Heart left ventricle (tissue), 16 donors: Measurements from ENCODE around the gene CLCF1. TPM values are rescaled to one million over a fixed set of nuclear protein-coding genes. Genes with fewer than 3 reads are reported as not detected.

Experiments used
- ATAC-seq, 4 donors: fragments of 200-7000 bp; cut with Tn5 transposase; one replicate each; pipeline ENCODE4 v1.9.1; 2020 to 2022; ENCODE audit warnings: moderate library complexity in 4 of 4, mild to moderate bottlenecking in 3 of 4, moderate number of reproducible peaks in 1 of 4
- DNase-seq, 5 donors: peaks; one replicate each; pipeline ENCODE4 v3.0.0-alpha.2; 2020
- H3K27ac ChIP-seq, 12 donors: fragments of 200-600 bp; sonication (generic) in 4 of 12; one replicate each; pipeline versions ENCODE4 v1.5.0 to v1.8.0; 2016 to 2022; ENCODE audit warnings: mild to moderate bottlenecking in 2 of 12
- H3K27me3 ChIP-seq, 9 donors: fragments of 200-600 bp; sonication (generic) in 2 of 9; one replicate each; pipeline versions ENCODE4 v1.5.1 to v1.8.0; 2016 to 2022; ENCODE audit warnings: mild to moderate bottlenecking in 3 of 9
- H3K36me3 ChIP-seq, 9 donors: fragments of 200-600 bp; sonication (generic) in 2 of 9; one replicate each; pipeline versions ENCODE4 v1.5.0 to v1.8.0; 2018 to 2022; ENCODE audit warnings: mild to moderate bottlenecking in 2 of 9
- H3K4me1 ChIP-seq, 12 donors: fragments of 200-600 bp; sonication (generic) in 4 of 12; one replicate each; pipeline versions ENCODE4 v1.5.0 to v1.8.0; 2016 to 2022; ENCODE audit warnings: mild to moderate bottlenecking in 3 of 12
- H3K4me3 ChIP-seq, 12 donors: fragments of 200-600 bp; sonication (generic) in 4 of 12; one replicate each; pipeline versions ENCODE4 v1.5.0 to v1.8.0; 2017 to 2022; ENCODE audit warnings: mild to moderate bottlenecking in 9 of 12, moderate library complexity in 4 of 12
- H3K9me3 ChIP-seq, 12 donors: fragments of 200-600 bp; sonication (generic) in 4 of 12; one replicate each; pipeline versions ENCODE4 v1.5.0 to v1.8.0; 2016 to 2022; ENCODE audit warnings: mild to moderate bottlenecking in 1 of 12
- CTCF ChIP-seq, 12 donors: fragments of 200-600 bp; sonication (generic) in 4 of 12; IDR thresholded peaks; one replicate each; pipeline versions ENCODE4 v1.5.0 to v1.8.0; 2018 to 2022; ENCODE audit warnings: antibody characterized with exemption in 12 of 12, mild to moderate bottlenecking in 5 of 12
- POLR2A ChIP-seq, 2 donors: fragments of 450-650 bp; IDR thresholded peaks; one replicate each; pipeline ENCODE4 v1.6.1; 2017; ENCODE audit warnings: antibody characterized with exemption in 2 of 2, mild to moderate bottlenecking in 2 of 2, moderate library complexity in 2 of 2
- WGBS, 4 donors: extraction: QIAGEN DNeasy Blood & Tissue Kit in 2 of 4; methylation state at CpG; one replicate each; pipeline versions ENCODE4 v1.1.5 to v1.1.7; 2013 to 2018; 5-methylcytosine and 5-hydroxymethylcytosine counted together
- intact Hi-C, 10 donors: fragments of 100-400 bp; cut with DNase I; formaldehyde crosslinking; loops; one replicate each; pipeline versions ENCODE4 v1.11.1 to v1.14.2; 2022
- polyA plus RNA-seq, 2 donors: library from polyadenylated mRNA; stranded (reverse); fragments of 200-250 nt; gene quantifications; one replicate each; pipeline ENCODE4 v1.2.3, GENCODE V29; 2013
- total RNA-seq, 9 donors: library from RNA; depleted of rRNA in 2 of 9; stranded (reverse); fragments of >200 nt in 2 of 9; fragmentation: NEBNext Ultra II Directional in 3 of 9; extraction: Animal tissue kit (Norgen Biotek cat#: 25700) in 3 of 9; gene quantifications; one replicate each; pipeline versions ENCODE4 v1.1.0 to v1.2.4, GENCODE V29; 2016 to 2023
- donor health status: ischemic (EF 13 %, LVEDD 7.1; RV severe dilation, severe dysfunction).
- donor health status: healthy with polysubstance abuse.
- donor health status: DM: no; HTN: yes; CAD: no.
- donor health status: DM: no; HTN: no; CAD: no.
- donor health status: ischemic (EF 25% LVEDD 6.9; RV normal size, moderate dysfunction).
- donor health status: ischemic (EF 25% LVEDD 5.7; RV mildly dilated, moderate dysfunction).
- donor health status: healthy.
- donor health status: DM: yes; HTN: yes; CAD: no.
- donor health status: ischemic (EF 35%, LVEDD 5.7; RV mildly dilated, moderate dysfunction).
- donor health status: nonischemic (EF 11% LVEDD 7.7; RV severe dilation, severe dysfunction).
- donor health status: DM: yes; HTN: yes; CAD: no.
- donor health status: PGD.
- donor health status: ischemic (EF 29% LVEDD 5.4; RV normal size, mild dysfunction).
- donor health status: nonischemic (EF 23%, LVEDD 6.1; RV moderate dilation, normal function).

CLCF1 gene
- total and polyA plus RNA-seq, 11 donors = 0.25 to 17.1 (median 1.7) TPM

DNA sequence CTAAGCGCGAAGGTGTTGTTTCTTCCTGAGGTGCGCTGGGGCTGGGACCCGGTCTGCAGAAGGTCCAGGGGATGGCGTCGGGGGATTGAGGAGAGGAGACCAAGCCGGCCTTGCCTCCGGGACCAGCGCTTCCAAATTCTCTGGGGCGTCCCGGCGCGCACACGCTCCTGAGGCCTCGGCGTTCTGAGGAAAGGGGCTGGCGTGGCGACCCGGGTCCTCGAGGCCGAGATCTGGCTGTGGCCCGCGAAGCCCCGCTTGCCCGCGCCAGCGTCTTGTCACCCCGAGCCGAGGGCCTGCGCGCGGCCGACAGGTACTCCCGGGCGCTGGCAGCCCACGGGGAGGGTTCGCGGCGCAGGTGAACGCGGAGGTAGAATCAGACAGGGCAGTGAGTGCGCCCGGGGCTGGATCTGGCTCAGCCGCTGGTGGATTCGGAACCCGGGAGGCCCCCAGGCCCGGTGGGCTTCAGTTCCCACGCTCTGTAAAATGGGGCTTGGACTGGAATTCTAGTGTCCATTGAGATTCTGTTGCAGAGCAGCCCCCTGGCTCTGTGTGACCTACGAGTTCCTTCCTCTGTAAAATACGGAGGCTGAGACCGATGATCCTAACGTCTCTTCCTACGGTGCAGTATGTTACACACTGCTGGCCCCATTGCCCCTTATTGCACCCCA, 55.4 kb downstream of the CLCF1 start:
- 1 to 2% (median 1%) methylated on average over 6 to 53 of the region's 53 CpGs for WGBS, 4 donors
- H3K27ac ChIP-seq = peak overlapping the region in 11 of 12 donors; percentile 68 to 98 (median 95)

DNA sequence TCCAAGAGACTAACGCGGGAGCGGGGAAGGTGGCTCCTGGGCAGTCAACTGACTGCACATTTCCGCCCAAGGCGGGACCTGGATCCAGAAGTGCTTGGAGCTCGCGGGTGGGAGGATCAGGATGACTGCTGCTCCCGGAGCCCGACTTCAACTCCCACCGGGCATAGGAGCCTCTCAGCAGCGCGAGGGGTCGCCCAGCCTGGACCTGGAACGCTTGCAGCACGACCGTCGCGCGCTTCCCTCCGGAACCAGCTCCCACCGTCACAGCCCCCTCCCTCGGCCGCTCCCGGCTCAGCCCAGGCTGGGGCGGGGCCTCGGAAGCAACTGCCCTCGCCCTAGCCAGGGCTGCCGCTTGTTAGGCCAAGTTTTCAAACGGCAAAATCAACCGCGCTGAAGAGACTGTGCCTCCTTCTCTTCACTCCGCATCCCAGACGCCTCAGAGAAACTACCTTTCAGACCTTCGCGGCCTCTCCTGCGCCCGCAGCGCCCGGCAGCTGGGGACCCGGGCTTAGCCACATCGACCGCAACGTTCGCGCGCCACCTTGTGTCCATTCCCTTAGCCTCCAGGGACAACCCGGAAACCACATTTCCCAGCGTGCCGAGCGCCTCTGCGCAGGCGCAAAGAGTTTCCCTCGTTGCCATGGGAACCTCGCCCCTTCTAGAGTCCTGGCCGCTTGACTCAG, 56.1 kb downstream of the CLCF1 start:
- peak; percentile 92 to 96 (median 94) for ATAC-seq
- 0 to 1% (median 0%) methylated on average over 29 to 55 of the region's 55 CpGs for WGBS, 4 donors
- Histone ChIP-seq H3K4me3 (peak overlapping the region; percentile 69 to 97 (median 84)), H3K36me3 (peaks cover 0 to 5% (median 0%) of the 10 kb centered on the region in 9 donors), H3K9me3 (no peaks in the 10 kb centered on the region), H3K27ac (peak overlapping the region; percentile 68 to 98 (median 95)), H3K4me1 (peaks cover 0 to 26% (median 12%) of the 10 kb centered on the region in 12 donors), H3K27me3 (no peaks in the 10 kb centered on the region)
- peak in 1 of 2 donors; percentile 63 for TF ChIP-seq POLR2A (IDR thresholded peaks at IDR 0.05)
- peak; percentile 86 to 99 (median 97) for TF ChIP-seq CTCF (IDR thresholded peaks at IDR 0.05)
- intact Hi-C loops = loop anchor here (1.0 to 10.0 kb wide), 10 partner anchors 29 to 237 kb away; partner anchors contain the start of genes GRK2 (in 6 of the 10) and ANKRD13D (in 1 of the 10)
- DNase-seq = peak; percentile 94 to 98 (median 96)

More for the DNA sequence above, 55.4 kb downstream of the CLCF1 start:
- ATAC-seq = peak; percentile 5 to 43 (median 14)
- Histone ChIP-seq H3K9me3 (no peaks in the 10 kb centered on the region), H3K36me3 (peaks cover 0 to 5% (median 0%) of the 10 kb centered on the region in 9 donors), H3K4me1 (peaks cover 0 to 22% (median 12%) of the 10 kb centered on the region in 12 donors), H3K4me3 (peak overlapping the region; percentile 69 to 97 (median 84)), H3K27me3 (no peaks in the 10 kb centered on the region)
- TF ChIP-seq CTCF (IDR thresholded peaks at IDR 0.05) (no peak), POLR2A (IDR thresholded peaks at IDR 0.05) (no peak)
- DNase-seq = no peak
- intact Hi-C loops = loop anchor here (1.0 to 10.0 kb wide), 10 partner anchors 29 to 237 kb away; partner anchors contain the start of genes GRK2 (in 6 of the 10) and ANKRD13D (in 1 of the 10)

DNA sequence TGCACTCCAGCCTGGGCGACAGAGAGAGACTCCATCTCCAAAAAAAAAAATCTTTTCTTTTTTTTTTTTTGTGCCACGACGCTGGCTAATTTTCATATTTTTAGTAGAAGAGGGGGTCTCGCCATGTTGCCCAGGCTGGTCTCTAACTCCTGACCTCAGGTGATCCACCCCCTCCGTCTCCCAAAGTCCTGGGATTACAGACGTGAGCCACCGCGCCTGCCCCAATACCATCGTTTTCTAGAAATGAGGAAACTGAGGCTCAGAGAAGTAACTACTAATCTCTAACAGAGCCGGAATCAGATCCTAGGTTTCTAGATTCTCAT, 56.6 kb downstream of the CLCF1 start:
- 0 to 3% (median 1%) methylated on average over 10 of the region's 10 CpGs for WGBS, 4 donors
- intact Hi-C loops = loop anchor here (1.0 to 10.0 kb wide), 10 partner anchors 28 to 236 kb away; partner anchors contain the start of genes GRK2 (in 6 of the 10) and ANKRD13D (in 1 of the 10)
- DNase-seq (no peak), ATAC-seq (no peak)
- no peak for TF ChIP-seq POLR2A (IDR thresholded peaks at IDR 0.05)
- no peak for TF ChIP-seq CTCF (IDR thresholded peaks at IDR 0.05)
- peaks cover 0 to 27% (median 12%) of the 10 kb centered on the region in 12 donors for H3K4me1 ChIP-seq
- H3K27me3 ChIP-seq = no peaks in the 10 kb centered on the region
- peak overlapping the region; percentile 68 to 98 (median 95) for H3K27ac ChIP-seq
- H3K4me3 ChIP-seq = peak overlapping the region; percentile 69 to 97 (median 84)
- no peaks in the 10 kb centered on the region for H3K9me3 ChIP-seq
- H3K36me3 ChIP-seq = peaks cover 0 to 5% (median 0%) of the 10 kb centered on the region in 9 donors
